ENCODE data around the gene TMEM131.

TMEM131 gene

DNA sequence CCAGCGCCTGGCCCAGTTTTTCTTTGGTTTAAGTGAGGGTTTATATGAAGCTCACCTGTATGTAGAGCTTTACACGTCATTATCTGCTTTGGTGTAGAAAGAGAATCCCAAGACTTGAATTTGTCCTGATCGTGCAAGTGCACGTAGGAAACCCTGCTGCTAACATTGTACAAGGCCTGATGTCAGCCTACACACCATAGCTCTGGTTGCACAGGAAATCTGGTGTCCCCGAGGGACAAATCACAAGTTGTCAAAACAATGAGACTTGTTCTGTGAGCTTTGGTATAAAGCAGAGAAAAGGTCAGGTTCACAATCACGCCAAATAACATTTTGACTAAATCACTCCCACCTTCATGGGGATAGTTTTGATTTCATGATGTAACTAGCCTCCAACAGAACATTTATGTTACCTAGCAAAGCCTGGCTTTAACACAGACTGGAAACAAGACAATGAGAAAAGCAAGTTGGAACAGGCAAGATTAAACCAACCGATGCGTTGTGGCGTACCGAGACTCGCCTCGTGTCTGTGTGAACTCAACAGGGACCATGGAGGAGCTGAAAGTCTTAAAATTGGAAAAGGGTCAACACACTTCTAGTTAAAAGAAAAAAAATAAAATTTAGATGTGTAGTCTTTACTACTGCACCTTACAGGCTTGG is 240.9 kb downstream of the TMEM131 start:
- no peak for DNase-seq

DNA sequence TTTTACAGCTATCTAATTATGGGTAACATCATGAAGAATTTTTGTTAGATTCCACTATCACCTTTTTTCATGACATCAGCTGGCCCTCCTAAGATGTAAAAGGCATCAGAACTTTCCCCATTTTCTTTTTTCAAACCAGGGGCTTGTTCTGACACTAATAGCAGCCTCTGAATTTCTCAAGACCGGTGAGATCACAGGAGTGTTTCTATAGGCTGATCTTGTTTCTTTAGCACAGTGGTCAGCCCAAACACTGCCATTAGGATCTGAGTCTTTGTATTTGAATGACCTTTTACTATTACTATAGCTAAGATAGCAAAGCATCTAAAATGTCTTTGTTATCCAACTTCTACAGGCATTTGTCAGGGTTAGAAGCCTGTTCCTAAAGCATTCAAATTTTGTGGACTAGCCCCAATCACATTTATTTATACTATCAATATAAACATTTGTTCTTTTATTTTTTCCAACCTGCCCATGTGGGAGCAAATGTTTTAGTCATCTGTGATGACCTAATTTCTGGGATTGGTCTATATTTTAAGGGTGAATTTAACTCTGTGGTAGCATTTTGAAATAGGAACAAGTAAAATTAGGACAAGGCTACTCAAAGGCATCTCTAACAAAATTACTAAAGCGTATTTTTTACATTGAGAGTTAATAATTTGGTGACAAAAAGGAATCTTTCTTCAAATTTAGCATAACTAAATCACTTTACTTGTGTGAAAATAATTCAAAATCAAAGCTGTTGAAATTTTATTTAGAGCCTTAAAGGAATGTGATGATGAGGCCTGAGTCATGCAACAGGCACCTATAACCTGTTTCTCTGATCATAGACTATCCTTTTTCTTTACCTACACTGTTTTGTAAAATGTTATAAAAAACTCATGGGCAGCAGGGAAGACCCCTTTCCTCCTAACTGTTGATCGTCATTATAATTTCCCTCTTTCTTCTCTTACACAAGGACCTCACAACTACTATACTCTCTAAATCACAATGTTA is 243.1 kb downstream of the TMEM131 start:
- DNase-seq = no peak

DNA sequence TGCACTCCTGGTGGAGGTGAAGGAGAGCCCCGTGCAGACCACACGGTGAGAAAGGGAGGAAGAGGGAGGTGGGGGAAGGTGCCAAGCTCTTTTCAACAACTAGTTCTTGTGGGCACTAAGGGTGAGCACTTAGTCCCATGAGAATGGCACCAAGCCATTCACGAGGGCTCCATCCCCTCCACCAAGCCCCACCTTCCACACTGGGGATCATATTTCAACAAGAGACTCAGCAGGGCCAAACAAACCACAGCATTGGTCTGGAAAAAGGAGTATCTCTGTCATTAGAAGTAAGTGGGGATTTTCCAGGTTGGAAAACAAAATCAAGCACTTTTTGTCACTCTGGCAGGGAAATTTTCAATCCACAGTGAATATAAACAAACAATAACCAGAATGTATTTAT is 244.0 kb downstream of the TMEM131 start:
- DNase-seq = no peak

- DNase-seq = no peak
Observed at GRCh38 chr2:97750017-97750416, 245.7 kb downstream of the TMEM131 start.

DNA sequence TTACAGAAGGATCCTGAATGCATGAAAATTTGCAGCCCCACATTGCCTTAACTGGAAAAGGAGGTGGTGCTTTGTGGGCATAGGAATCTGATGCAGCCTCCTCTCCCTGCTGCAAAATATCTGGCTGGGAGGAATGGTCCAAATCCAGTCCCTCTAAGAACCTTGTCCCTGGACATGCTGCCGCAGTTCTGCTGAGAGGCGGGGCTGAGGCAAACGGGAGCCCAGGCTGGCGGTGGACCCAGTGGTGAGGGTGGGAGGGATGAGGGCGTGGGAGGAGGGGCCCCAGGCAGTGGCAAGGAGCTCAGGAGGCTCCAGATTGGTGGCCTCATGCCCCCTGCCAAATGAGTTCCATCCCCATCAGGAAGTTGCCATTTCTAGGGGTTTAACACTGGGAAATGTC is 246.2 kb downstream of the TMEM131 start:
- no peak for DNase-seq

DNA sequence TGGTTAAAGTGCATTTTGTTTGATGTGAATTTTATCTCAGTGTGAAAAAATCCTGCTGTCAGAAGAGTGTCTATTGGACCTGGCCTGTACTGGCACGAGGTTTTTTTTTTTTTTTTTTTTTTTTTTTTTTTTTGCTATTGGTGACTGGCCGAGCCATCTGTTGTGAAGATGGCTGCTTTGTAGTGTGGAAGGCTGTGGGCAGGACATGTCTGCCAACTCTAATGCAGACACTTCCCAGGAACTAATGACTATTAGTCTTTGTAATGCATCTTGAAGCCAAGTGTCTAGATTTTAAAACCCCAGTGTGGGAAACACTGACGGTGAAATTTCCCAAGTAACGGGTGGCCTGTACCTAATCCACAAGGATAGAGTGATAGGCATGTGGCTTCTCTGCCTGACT is 248.0 kb downstream of the TMEM131 start:
- DNase-seq = no peak

- DNase-seq = peak; percentile 42
Observed at GRCh38 chr2:97747285-97747684, 248.5 kb downstream of the TMEM131 start.

DNA sequence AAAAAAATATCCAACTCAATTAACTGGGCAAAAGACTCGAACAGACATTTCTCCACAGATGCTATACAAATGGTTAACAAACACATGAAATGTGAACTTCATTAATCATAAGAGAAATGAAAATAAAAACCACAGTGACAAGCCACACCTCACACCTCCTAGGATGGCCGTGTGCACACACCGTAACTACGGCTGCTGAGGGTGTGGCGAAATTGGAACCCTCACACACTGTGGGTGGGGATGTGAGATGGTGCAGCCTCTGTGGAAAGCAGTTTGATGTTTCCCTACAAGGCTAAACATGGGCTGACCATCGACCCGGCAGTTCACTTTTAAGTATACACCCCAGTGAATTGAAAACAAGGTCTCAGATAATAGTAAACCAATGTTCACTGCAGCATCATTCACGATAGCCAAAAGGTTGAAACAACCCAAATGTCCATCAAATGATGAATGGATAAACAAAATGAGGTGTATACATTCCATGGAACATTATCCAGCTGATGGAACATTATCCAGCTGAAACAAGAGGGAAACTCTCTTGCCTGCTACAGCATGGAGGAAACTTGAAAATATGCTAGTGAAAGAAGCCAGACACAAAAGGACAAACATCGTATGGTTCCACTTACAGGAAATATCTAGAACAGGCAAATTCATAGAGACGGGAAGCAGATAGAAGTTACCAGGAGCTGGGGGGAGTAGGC is 250.1 kb downstream of the TMEM131 start:
- peak; percentile 69 for DNase-seq

GRCh38 chr2:97743913-97744312 is 251.8 kb downstream of the TMEM131 start:
- no peak for DNase-seq

DNA sequence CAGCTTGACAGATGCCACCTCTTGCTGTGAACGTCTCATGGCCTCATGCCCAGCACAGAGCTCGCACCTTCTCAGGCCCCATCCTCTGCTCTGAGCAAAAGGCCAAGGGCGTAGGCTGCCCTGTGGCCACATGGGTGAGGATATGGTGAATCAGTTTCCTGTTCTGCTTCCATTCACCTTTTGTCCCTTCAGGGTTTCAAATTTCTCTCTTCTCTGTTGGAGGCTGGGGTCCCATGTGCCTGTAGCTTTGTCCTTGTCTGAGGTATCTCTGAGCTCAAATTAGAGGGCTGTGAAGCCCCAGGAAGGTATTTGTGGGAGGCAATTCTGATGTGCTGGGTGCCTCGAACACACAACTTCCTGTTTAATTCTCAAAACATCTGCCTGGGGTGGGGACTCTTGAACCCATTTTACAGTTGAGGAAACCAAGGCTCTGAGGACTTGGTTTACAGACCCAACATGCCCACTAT is 253.3 kb downstream of the TMEM131 start:
- DNase-seq = peak; percentile 56

DNA sequence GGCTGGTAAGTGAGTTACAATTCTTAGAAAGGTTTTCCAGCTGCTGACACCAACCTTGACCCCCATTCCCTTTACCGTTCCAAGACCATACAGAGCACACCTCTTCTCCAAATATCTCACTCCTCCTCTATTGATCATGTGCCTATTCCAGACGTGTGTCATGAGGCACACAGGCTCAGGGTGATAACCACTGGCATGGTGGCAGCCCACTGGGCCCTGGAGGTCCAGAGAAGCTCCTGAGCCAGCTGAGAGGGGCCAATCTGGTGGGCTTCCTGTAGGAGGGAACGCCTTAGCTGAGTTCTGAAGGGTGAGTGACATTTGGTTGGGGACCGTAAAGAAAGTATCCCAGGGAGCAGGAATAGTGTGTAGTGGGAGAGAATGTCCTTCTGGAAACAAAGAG is 254.1 kb downstream of the TMEM131 start:
- DNase-seq = no peak

GRCh38 chr2:97741251-97741650 is 254.5 kb downstream of the TMEM131 start:
- DNase-seq = no peak

GRCh38 chr2:97740590-97741182 is 255.1 kb downstream of the TMEM131 start:
- peak; percentile 32 for DNase-seq

GRCh38 chr2:97739893-97740245 is 255.9 kb downstream of the TMEM131 start:
- no peak for DNase-seq

DNA sequence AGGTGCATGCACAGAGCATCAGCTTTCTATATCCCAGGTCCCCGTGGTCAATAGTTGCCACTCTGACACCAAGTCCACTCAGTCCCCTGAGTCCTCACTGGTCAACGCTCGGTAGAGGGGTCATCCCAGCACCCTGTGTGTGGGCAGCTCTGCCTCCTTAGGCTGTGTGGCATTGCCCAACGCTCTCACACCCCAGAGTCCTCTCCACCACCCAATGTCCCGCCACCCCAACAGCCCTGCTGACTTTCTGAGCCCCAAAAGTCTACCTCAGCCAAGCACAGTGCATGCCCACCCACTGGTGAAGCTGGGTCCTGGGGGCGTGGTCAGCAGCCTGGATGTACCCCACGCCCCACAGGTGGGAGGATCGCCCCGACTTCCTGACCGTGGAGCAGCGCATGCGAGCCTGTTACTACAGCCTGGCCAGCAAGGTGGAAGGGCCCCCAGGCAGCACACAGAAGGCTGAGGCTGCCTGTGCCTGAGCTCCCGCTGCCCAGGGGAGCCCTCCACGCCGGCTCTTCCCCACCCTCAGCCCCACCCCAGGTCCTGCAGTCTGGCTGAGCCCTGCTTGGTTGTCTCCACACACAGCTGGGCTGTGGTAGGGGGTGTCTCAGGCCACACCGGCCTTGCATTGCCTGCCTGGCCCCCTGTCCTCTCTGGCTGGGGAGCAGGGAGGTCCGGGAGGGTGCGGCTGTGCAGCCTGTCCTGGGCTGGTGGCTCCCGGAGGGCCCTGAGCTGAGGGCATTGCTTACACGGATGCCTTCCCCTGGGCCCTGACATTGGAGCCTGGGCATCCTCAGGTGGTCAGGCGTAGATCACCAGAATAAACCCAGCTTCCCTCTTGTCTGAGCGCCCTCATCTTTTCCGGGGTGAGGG is 256.5 kb downstream of the TMEM131 start:
- no peak for DNase-seq

DNA sequence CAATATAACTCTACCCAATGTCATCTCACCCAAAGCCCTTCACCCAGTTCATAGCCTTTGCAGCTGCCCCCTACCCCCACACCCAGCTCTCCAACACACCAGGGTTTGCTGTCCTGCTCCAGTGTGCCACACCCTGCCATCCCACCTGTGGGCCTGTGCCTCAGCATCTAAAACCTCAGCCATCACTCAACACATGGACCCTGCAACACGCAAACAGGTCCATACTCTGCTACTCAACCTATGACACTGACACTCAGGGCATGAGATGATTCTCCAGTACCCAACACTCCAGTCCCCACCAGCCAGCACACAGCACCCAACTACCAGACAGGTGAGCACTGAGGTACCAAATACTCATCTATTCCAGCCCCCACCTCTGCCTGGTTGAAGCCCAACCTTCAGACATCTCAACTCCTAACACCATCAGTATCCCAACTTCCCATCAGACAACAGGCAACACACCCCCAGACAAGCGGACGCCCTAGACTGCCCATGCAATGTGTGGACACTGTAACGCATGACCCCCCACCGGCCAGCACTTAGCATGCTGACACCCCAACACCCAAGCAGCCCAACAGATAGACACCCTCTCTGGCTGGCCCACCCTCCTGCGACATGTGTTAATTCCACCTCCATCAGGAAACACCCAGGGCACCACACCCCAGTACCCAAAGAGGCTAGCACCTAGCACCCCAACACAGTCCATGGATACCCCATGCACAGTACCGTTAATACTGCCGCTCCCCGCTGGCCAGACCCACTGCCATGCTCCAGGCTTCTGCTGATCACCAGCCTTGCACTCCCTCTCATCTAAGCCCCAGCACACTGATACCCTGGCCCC is 257.3 kb downstream of the TMEM131 start:
- no peak for DNase-seq

- DNase-seq = no peak
Observed at GRCh38 chr2:97737421-97738178, 258.1 kb downstream of the TMEM131 start.

DNA sequence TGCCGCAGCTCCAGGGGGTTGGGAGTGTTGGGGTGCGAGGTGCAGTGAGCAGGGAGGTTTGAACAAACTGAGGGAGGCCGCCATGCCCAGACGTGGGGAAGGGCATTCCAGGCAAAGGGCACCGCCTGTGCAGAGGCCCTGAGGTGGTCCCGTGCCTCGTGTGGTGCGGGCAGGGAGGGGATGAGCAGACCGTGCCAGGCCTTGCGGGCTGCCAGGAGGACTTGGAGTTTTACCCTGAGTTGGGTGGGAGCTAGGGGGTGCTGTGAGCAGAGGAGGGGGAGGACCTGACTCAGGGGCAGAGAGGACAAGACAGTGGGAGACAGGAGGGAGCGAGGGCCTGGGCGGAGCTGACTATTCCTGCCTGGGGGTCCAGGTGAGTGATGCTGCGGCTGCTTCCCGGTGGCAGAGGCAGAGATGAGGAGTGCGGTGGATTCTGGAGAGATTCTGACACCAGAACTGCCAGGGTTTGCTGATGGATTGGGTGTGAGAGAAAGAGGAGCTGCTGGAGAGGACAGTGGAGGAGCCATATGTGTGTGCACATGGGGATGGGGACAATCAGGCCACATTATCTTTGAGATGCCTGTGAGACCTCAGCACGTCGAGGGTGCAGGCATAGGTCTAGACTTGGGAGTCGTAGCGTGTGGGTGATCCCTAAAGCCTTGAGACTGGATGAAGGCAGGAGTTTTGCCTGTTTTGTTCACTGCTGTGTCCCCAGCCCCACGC is 259.0 kb downstream of the TMEM131 start:
- no peak for DNase-seq

DNA sequence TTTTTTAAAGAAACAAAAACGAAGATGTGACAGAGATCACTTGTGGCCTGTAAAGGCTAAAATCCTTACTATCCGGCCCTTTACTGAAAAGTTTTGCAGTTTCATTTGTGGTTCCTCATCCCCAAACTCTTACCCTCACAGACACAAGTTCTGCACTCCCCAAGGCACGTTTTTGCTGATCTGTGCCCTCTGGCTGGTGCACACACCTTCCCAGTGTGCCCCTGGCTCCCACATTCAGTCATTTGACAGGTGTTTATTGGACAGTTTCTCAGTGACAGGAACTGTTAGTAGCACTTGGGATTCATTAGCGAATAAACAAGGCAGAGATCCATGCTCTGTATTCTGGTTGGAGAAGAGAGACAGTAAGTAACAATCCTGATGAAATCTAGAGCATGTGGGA is 259.6 kb downstream of the TMEM131 start:
- no peak for DNase-seq

- DNase-seq = no peak
Observed at GRCh38 chr2:97735161-97735561, 260.6 kb downstream of the TMEM131 start.

Data from CD4-positive, alpha-beta T cell treated with Interleukin-4 for 4 hours (primary cell).